HCT116 (cell line): ENCODE data around the gene C1orf115. TPM values are rescaled to one million over a fixed set of nuclear protein-coding genes. Genes with fewer than 3 reads are reported as not detected.
A peak's percentile ranks its signal among the peaks of the same experiment; 100 is the strongest.

ENCODE experiments used
- ATAC-seq: fragments of 200-7000 bp; cut with Tn5 transposase; 2 replicates; pipeline ENCODE4 v1.9.1; 2020; ENCODE audit warnings: mild to moderate bottlenecking, moderate library complexity
- BruUV-seq: library from RNA; stranded (reverse); fragments of 400-500 nt; replicated peaks from 2 replicates; lab custom pipeline; 2021; lab: Mats Ljungman, UMichigan
- CTCF ChIA-PET: fragments of 300-600 bp; sonication (Branson Sonifier 250); formaldehyde crosslinking; loops from one replicate; lab custom pipeline; 2021; ENCODE audit warnings: antibody characterized with exemption; lab: Charles Lee
- POLR2A ChIA-PET: fragments of 300-600, 350-600 bp; sonication (Branson Sonifier 250); formaldehyde crosslinking; loops from one replicate; lab custom pipeline; 2021; ENCODE audit warnings: antibody characterized with exemption; lab: Charles Lee
- RAD21 ChIA-PET, 2 experiments: fragments of 300-600 bp; sonication (Branson Sonifier 250); formaldehyde crosslinking; loops; one replicate each; lab custom pipeline; 2023; ENCODE audit warnings: low total read pairs in 2 of 2; ENCODE audit not compliant: uncharacterized antibody in 2 of 2, unreplicated experiment in 2 of 2, low non-redundant PET in 1 of 2; lab: Charles Lee
- DNase-seq: peaks from one replicate; pipeline ENCODE4 v3.0.0-alpha.2; 2010; ENCODE audit warnings: low read depth, low spot score
- H2AFZ ChIP-seq: fragments of 200-600 bp; shearing (Covaris generic), sonication (generic); 2 replicates; pipeline ENCODE4 v1.6.1; 2017; ENCODE audit warnings: low read depth, mixed run types, mixed read lengths, antibody characterized with exemption, low read length; ENCODE audit not compliant: poor library complexity, severe bottlenecking
- H3K27ac ChIP-seq: 2 replicates; pipeline ENCODE4 v1.5.1; 2012; ENCODE audit warnings: low read depth, low read length
- H3K27me3 ChIP-seq: fragments of 200-600 bp; sonication (generic); 2 replicates; pipeline ENCODE4 v1.6.1; 2016; ENCODE audit warnings: mixed run types, low read length, mixed read lengths; ENCODE audit not compliant: insufficient read depth
- H3K36me3 ChIP-seq, 2 experiments: fragments of 200-500 bp in 1 of 2; fragments of 200-600 bp in 1 of 2; sonication (Bioruptor generic) in 1 of 2; sonication (generic) in 1 of 2; 2 replicates each; pipeline versions ENCODE4 v1.5.1 to v1.6.1; 2014 to 2016; ENCODE audit warnings: low read length in 2 of 2, inconsistent platforms in 1 of 2, mixed read lengths in 1 of 2, mixed run types in 1 of 2; ENCODE audit not compliant: insufficient read depth in 2 of 2, control insufficient read depth in 1 of 2
- H3K4me1 ChIP-seq, 2 experiments: fragments of 200-600 bp in 1 of 2; sonication (generic) in 1 of 2; 2 replicates each; pipeline versions ENCODE4 v1.5.1 to v1.6.1; 2012 to 2017; ENCODE audit warnings: low read length in 2 of 2, inconsistent platforms in 1 of 2, mild to moderate bottlenecking in 1 of 2, mixed read lengths in 1 of 2, mixed run types in 1 of 2, moderate library complexity in 1 of 2; ENCODE audit not compliant: insufficient read depth in 2 of 2, control insufficient read depth in 1 of 2
- H3K4me2 ChIP-seq: fragments of 200-600 bp; sonication (generic); 2 replicates; pipeline ENCODE4 v1.6.1; 2017; ENCODE audit warnings: mixed run types, low read length, mixed read lengths
- H3K4me3 ChIP-seq, 2 experiments: fragments of 200-600 bp in 1 of 2; sonication (generic) in 1 of 2; replicated peaks in 1 of 2; 2 replicates each; pipeline ENCODE4 v1.5.1; 2011 to 2016; ENCODE audit warnings: low read length in 2 of 2, control low read depth in 1 of 2, low read depth in 1 of 2, mild to moderate bottlenecking in 1 of 2, mixed read lengths in 1 of 2, mixed run types in 1 of 2
- H3K79me2 ChIP-seq: fragments of 200-600 bp; sonication (generic); 2 replicates; pipeline ENCODE4 v1.6.1; 2017; ENCODE audit warnings: mild to moderate bottlenecking, mixed run types, low read length, moderate library complexity, mixed read lengths; ENCODE audit not compliant: insufficient read depth
- H3K9ac ChIP-seq: fragments of 200-600 bp; sonication (generic); 2 replicates; pipeline ENCODE4 v1.6.1; 2016; ENCODE audit warnings: low read length, mixed read lengths
- H3K9me2 ChIP-seq: fragments of 200-600 bp; sonication (generic), shearing (Covaris generic); 2 replicates; pipeline ENCODE4 v1.6.1; 2017; ENCODE audit warnings: mixed run types, mild to moderate bottlenecking, moderate library complexity; ENCODE audit not compliant: insufficient read depth
- H3K9me3 ChIP-seq, 2 experiments: fragments of 200-500 bp in 1 of 2; fragments of 200-600 bp in 1 of 2; sonication (Bioruptor generic) in 1 of 2; sonication (generic) in 1 of 2; 2 replicates each; pipeline ENCODE4 v1.6.1; 2014 to 2017; ENCODE audit warnings: low read length in 2 of 2, mixed read lengths in 2 of 2, inconsistent platforms in 1 of 2, low read depth in 1 of 2, mild to moderate bottlenecking in 1 of 2, mixed run types in 1 of 2, moderate library complexity in 1 of 2; ENCODE audit not compliant: control insufficient read depth in 1 of 2, insufficient read depth in 1 of 2
- H4K20me1 ChIP-seq: fragments of 200-600 bp; sonication (generic), shearing (Covaris generic); 2 replicates; pipeline ENCODE4 v1.6.1; 2017; ENCODE audit warnings: mixed run types, mild to moderate bottlenecking, moderate library complexity; ENCODE audit not compliant: insufficient read depth
- ATF3 ChIP-seq: IDR thresholded peaks from 2 replicates; pipeline ENCODE4 v1.6.1; 2012
- CEBPB ChIP-seq: IDR thresholded peaks from 2 replicates; pipeline ENCODE4 v1.6.1; 2012; ENCODE audit warnings: low read depth
- ELF1 ChIP-seq: IDR thresholded peaks from 2 replicates; pipeline ENCODE4 v1.6.1; 2012; ENCODE audit warnings: low read depth, borderline replicate concordance
- FOSL1 ChIP-seq: IDR thresholded peaks from 2 replicates; pipeline ENCODE4 v1.6.1; 2012; ENCODE audit warnings: low read depth
- POLR2A ChIP-seq: IDR thresholded peaks from 2 replicates; pipeline ENCODE4 v1.7.0; 2011; ENCODE audit warnings: borderline replicate concordance; ENCODE audit not compliant: insufficient read depth, insufficient read length; ENCODE audit errors: extremely low read depth
- SIN3A ChIP-seq: IDR thresholded peaks from 2 replicates; pipeline ENCODE4 v1.6.1; 2012; ENCODE audit warnings: low read depth
- SP1 ChIP-seq: IDR thresholded peaks from 2 replicates; pipeline ENCODE4 v1.6.1; 2012; ENCODE audit warnings: low read depth
- YY1 ChIP-seq: IDR thresholded peaks from 2 replicates; pipeline ENCODE4 v1.6.1; 2011; ENCODE audit warnings: low read length, low read depth, moderate library complexity, mild to moderate bottlenecking; ENCODE audit not compliant: insufficient replicate concordance; ENCODE audit errors: extremely low read depth
- ZFX ChIP-seq: fragments of 450-650 bp; IDR thresholded peaks from 2 replicates; pipeline ENCODE4 v1.6.1; 2017
- ZNF274 ChIP-seq: fragments of 200-500 bp; sonication (Bioruptor generic); IDR thresholded peaks from 2 replicates; pipeline ENCODE4 v1.6.1; 2014; ENCODE audit warnings: mild to moderate bottlenecking, low read depth, low read length, inconsistent platforms
- intact Hi-C: fragments of 100-400 bp; cut with micrococcal nuclease; formaldehyde crosslinking; loops from 2 replicates; pipeline ENCODE4 v1.10.0; 2022
- total RNA-seq: library from RNA; stranded (reverse); gene quantifications from one replicate; pipeline ENCODE4 v1.2.1, GENCODE V29; 2021; ENCODE audit not compliant: unreplicated experiment
- TF ChIP-seq, protein P1 (sequence below), 3 experiments: fragments of 200-600 bp in 1 of 3; sonication (generic) in 1 of 3; IDR thresholded peaks in 2 of 3; conservative IDR thresholded peaks in 1 of 3; 2 replicates each; pipeline ENCODE4 v1.5.1; 2012 to 2017; ENCODE audit warnings: low read depth in 2 of 3, low read length in 2 of 3, antibody characterized with exemption in 1 of 3, borderline replicate concordance in 1 of 3, control low read depth in 1 of 3, mild to moderate bottlenecking in 1 of 3, mixed read lengths in 1 of 3, mixed run types in 1 of 3, moderate library complexity in 1 of 3; ENCODE audit not compliant: insufficient read depth in 1 of 3
- TF ChIP-seq, protein P2 (sequence below): IDR thresholded peaks from 2 replicates; pipeline ENCODE4 v1.6.1; 2012
- TF ChIP-seq, protein P3 (sequence below): IDR thresholded peaks from 2 replicates; pipeline ENCODE4 v1.6.1; 2012; ENCODE audit warnings: low read depth

Gene C1orf115
- total RNA-seq, 1 experiment from 2014 or later = 16.8 TPM

DNA sequence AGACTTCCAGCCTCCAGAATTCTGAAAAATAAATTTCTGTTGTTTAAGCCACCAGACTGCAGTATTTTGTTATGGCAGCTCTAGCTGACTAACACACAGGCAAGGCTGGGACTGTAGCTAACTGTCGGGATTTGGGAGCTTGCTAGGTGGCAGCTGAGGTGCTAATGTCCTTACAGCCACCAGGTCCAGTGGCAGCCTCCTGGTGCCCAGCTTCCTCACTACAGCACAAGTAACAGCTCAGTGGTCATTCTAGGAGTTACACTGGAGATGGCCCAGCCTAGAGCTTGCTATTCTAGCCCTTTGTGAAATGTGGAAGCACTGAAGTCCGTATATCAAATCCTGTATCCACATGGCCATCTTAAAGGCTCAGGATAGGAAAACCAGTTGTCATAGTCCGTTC is 4.3 kb upstream of the C1orf115 start:
- no TSS peak for BruUV-seq
- DNase-seq (peak; percentile 29), ATAC-seq (peak; percentile 58)
- no peaks in the 10 kb centered on the region for H3K9me2 ChIP-seq
- no peak overlapping the region for H3K9ac ChIP-seq
- H3K36me3 ChIP-seq = no peaks in the 10 kb centered on the region
- TF ChIP-seq FOSL1 (no peak), ELF1 (no peak), CEBPB (no peak), ZNF274 (no peak), YY1 (no peak), SIN3A (no peak)
- TF ChIP-seq, protein P1, sequence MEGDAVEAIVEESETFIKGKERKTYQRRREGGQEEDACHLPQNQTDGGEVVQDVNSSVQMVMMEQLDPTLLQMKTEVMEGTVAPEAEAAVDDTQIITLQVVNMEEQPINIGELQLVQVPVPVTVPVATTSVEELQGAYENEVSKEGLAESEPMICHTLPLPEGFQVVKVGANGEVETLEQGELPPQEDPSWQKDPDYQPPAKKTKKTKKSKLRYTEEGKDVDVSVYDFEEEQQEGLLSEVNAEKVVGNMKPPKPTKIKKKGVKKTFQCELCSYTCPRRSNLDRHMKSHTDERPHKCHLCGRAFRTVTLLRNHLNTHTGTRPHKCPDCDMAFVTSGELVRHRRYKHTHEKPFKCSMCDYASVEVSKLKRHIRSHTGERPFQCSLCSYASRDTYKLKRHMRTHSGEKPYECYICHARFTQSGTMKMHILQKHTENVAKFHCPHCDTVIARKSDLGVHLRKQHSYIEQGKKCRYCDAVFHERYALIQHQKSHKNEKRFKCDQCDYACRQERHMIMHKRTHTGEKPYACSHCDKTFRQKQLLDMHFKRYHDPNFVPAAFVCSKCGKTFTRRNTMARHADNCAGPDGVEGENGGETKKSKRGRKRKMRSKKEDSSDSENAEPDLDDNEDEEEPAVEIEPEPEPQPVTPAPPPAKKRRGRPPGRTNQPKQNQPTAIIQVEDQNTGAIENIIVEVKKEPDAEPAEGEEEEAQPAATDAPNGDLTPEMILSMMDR (IDR thresholded peaks at IDR 0.05 in 2 of 3, conservative IDR thresholded peaks at IDR 0.05 in 1 of 3; ENCODE audit: borderline replicate concordance in 1 of 3, insufficient read depth in 1 of 3, low read depth in 2 of 3, low read length in 2 of 3) = peak in 2 of 3 experiments; percentile 42 to 50; a peak in 4 of 6 replicates
- TF ChIP-seq, all 23 proteins: peak for 1
- ChIA-PET POLR2A (no interaction called here), RAD21 (interaction anchor here in 1 of 2 experiments (0.6 to 1.1 kb wide), 2 partner anchors 38 to 89 kb away, joined by 3 to 4 read pairs; no protein-coding TSS in a partner anchor), CTCF (interaction anchor here (0.7 to 1.7 kb wide), 3 partner anchors 17 to 390 kb away, joined by 3 to 10 read pairs (median 4); no protein-coding TSS in a partner anchor)
- Histone ChIP-seq H3K79me2 (no peaks in the 10 kb centered on the region), H3K4me3 (no peak overlapping the region), H3K9me3 (no peaks in the 10 kb centered on the region), H2AFZ (no peak overlapping the region), H3K4me2 (no peak overlapping the region), H4K20me1 (no peaks in the 10 kb centered on the region), H3K4me1 (peaks cover 0 to 9% of the 10 kb centered on the region in 2 experiments; a peak in 2 of 4 replicates), H3K27me3 (no peaks in the 10 kb centered on the region), H3K27ac (no peak overlapping the region)
- intact Hi-C loops = no loop called here

- CTCF ChIA-PET = no interaction called here
- Histone ChIP-seq H2AFZ (peak overlapping the region; percentile 25), H3K9me3 (no peaks in the 10 kb centered on the region), H3K4me1 (peaks cover 0 to 18% of the 10 kb centered on the region in 2 experiments; a peak in 2 of 4 replicates), H3K4me3 (no peak overlapping the region), H3K9ac (no peak overlapping the region), H3K4me2 (no peak overlapping the region), H3K27ac (no peak overlapping the region), H3K36me3 (no peaks in the 10 kb centered on the region), H4K20me1 (no peaks in the 10 kb centered on the region), H3K27me3 (no peaks in the 10 kb centered on the region), H3K9me2 (no peaks in the 10 kb centered on the region), H3K79me2 (no peaks in the 10 kb centered on the region)
- DNase-seq = no peak
- no peak for ATAC-seq
- no TSS peak for BruUV-seq
- POLR2A ChIA-PET = no interaction called here
- intact Hi-C loops = no loop called here
- RAD21 ChIA-PET = no interaction called here
- TF ChIP-seq, protein P2, sequence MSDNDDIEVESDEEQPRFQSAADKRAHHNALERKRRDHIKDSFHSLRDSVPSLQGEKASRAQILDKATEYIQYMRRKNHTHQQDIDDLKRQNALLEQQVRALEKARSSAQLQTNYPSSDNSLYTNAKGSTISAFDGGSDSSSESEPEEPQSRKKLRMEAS = no peak
- TF ChIP-seq SP1 (no peak), POLR2A (no peak), SIN3A (no peak), ATF3 (no peak), ZNF274 (no peak), ZFX (no peak)
- TF ChIP-seq, protein P3, sequence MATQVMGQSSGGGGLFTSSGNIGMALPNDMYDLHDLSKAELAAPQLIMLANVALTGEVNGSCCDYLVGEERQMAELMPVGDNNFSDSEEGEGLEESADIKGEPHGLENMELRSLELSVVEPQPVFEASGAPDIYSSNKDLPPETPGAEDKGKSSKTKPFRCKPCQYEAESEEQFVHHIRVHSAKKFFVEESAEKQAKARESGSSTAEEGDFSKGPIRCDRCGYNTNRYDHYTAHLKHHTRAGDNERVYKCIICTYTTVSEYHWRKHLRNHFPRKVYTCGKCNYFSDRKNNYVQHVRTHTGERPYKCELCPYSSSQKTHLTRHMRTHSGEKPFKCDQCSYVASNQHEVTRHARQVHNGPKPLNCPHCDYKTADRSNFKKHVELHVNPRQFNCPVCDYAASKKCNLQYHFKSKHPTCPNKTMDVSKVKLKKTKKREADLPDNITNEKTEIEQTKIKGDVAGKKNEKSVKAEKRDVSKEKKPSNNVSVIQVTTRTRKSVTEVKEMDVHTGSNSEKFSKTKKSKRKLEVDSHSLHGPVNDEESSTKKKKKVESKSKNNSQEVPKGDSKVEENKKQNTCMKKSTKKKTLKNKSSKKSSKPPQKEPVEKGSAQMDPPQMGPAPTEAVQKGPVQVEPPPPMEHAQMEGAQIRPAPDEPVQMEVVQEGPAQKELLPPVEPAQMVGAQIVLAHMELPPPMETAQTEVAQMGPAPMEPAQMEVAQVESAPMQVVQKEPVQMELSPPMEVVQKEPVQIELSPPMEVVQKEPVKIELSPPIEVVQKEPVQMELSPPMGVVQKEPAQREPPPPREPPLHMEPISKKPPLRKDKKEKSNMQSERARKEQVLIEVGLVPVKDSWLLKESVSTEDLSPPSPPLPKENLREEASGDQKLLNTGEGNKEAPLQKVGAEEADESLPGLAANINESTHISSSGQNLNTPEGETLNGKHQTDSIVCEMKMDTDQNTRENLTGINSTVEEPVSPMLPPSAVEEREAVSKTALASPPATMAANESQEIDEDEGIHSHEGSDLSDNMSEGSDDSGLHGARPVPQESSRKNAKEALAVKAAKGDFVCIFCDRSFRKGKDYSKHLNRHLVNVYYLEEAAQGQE = no peak
Measured at GRCh38 chr1:220687809-220688208, 2.4 kb upstream of the C1orf115 start.
